SK-N-SH (cell line): Measurements from ENCODE around the gene AKR1C4. TPM values are rescaled to one million over a fixed set of nuclear protein-coding genes. Genes with fewer than 3 reads are reported as not detected.

Source experiments
- CTCF ChIA-PET: fragments of 300-600, 350-600 bp; formaldehyde crosslinking; extraction: SDS; loops from one replicate; lab custom pipeline; 2021; lab: Yijun Ruan, JAX
- POLR2A ChIA-PET: fragments of 350-600 bp; sonication (Branson Sonifier 250); formaldehyde crosslinking; extraction: SDS; loops from one replicate; lab custom pipeline; 2020; ENCODE audit warnings: antibody characterized with exemption, inconsistent platforms; lab: Yijun Ruan, JAX
- DNase-seq: peaks from one replicate; pipeline ENCODE4 v3.0.0; 2012
- H2AFZ ChIP-seq: fragments of 200-600 bp; sonication (generic); 2 replicates; pipeline ENCODE4 v1.8.1; 2016; ENCODE audit warnings: antibody characterized with exemption, mild to moderate bottlenecking, low read depth
- H3F3A ChIP-seq: fragments of 200-600 bp; sonication (generic); replicated peaks from 2 replicates; pipeline ENCODE3; 2016; ENCODE audit warnings: antibody characterized with exemption, mild to moderate bottlenecking; ENCODE audit not compliant: insufficient read depth
- H3K27ac ChIP-seq, 2 experiments: fragments of 200-500 bp in 1 of 2; fragments of 200-600 bp in 1 of 2; sonication (Bioruptor generic) in 1 of 2; sonication (generic), shearing (Covaris generic) in 1 of 2; 2 replicates each; pipeline versions ENCODE4 v1.5.1 to v1.6.1; 2014 to 2016; ENCODE audit warnings: low read depth in 2 of 2, inconsistent platforms in 1 of 2, low read length in 1 of 2, mild to moderate bottlenecking in 1 of 2, mixed read lengths in 1 of 2
- H3K27me3 ChIP-seq: fragments of 200-600 bp; sonication (generic), shearing (Covaris generic); 2 replicates; pipeline ENCODE4 v1.6.1; 2016; ENCODE audit warnings: mixed run types; ENCODE audit not compliant: insufficient read depth
- H3K36me3 ChIP-seq, 2 experiments: fragments of 200-500 bp in 1 of 2; fragments of 200-600 bp in 1 of 2; sonication (Bioruptor generic) in 1 of 2; sonication (generic) in 1 of 2; replicated peaks in 1 of 2; 2 replicates each; pipeline versions ENCODE3 to v1.5.1; 2014 to 2016; ENCODE audit warnings: low read length in 1 of 2, mild to moderate bottlenecking in 1 of 2; ENCODE audit not compliant: insufficient read depth in 2 of 2, control insufficient read depth in 1 of 2
- H3K4me1 ChIP-seq, 2 experiments: fragments of 200-500 bp in 1 of 2; fragments of 200-600 bp in 1 of 2; sonication (Bioruptor generic) in 1 of 2; sonication (generic), shearing (Covaris generic) in 1 of 2; 2 replicates each; pipeline versions ENCODE4 v1.5.1 to v1.6.1; 2014 to 2016; ENCODE audit warnings: low read depth in 1 of 2, low read length in 1 of 2, mixed run types in 1 of 2; ENCODE audit not compliant: insufficient read depth in 2 of 2, control insufficient read depth in 1 of 2
- H3K4me2 ChIP-seq: fragments of 200-600 bp; sonication (generic), shearing (Covaris generic); 2 replicates; pipeline ENCODE4 v1.6.1; 2017; ENCODE audit warnings: mixed run types
- H3K4me3 ChIP-seq, 2 experiments: fragments of 200-500 bp in 1 of 2; fragments of 200-600 bp in 1 of 2; sonication (Bioruptor generic) in 1 of 2; sonication (generic), shearing (Covaris generic) in 1 of 2; 2 replicates each; pipeline versions ENCODE4 v1.5.1 to v1.8.1; 2014 to 2016; ENCODE audit warnings: low read depth in 2 of 2, inconsistent platforms in 1 of 2, low read length in 1 of 2, mild to moderate bottlenecking in 1 of 2, mixed read lengths in 1 of 2, moderate library complexity in 1 of 2
- H3K79me2 ChIP-seq: fragments of 200-600 bp; sonication (generic); 2 replicates; pipeline ENCODE4 v1.8.1; 2017; ENCODE audit warnings: mild to moderate bottlenecking; ENCODE audit not compliant: insufficient read depth
- H3K9ac ChIP-seq: fragments of 200-600 bp; sonication (generic); 2 replicates; pipeline ENCODE4 v1.6.1; 2017; ENCODE audit warnings: mixed run types
- H3K9me2 ChIP-seq: fragments of 200-600 bp; sonication (generic); 2 replicates; pipeline ENCODE4 v1.6.1; 2017; ENCODE audit warnings: mixed run types
- H3K9me3 ChIP-seq: fragments of 200-600 bp; sonication (generic); 2 replicates; pipeline ENCODE4 v1.6.1; 2017; ENCODE audit warnings: mixed run types, mild to moderate bottlenecking, moderate library complexity
- H4K20me1 ChIP-seq: fragments of 200-600 bp; sonication (generic); 2 replicates; pipeline ENCODE4 v1.6.1; 2017; ENCODE audit warnings: mild to moderate bottlenecking, mixed run types; ENCODE audit not compliant: insufficient read depth
- MXI1 ChIP-seq: IDR thresholded peaks from 2 replicates; pipeline ENCODE4 v1.6.1; 2012; ENCODE audit warnings: mild to moderate bottlenecking, low read depth, low read length, improper control_type of control experiment
- PBX3 ChIP-seq: IDR thresholded peaks from 2 replicates; pipeline ENCODE4; 2012
- POLR2AphosphoS5 ChIP-seq: IDR thresholded peaks from 2 replicates; pipeline ENCODE4 v1.6.1; 2012; ENCODE audit warnings: low read depth, low read length
- RAD21 ChIP-seq: IDR thresholded peaks from 2 replicates; pipeline ENCODE4 v1.6.1; 2012; ENCODE audit warnings: mild to moderate bottlenecking, low read length
- ZBTB33 ChIP-seq: IDR thresholded peaks from 2 replicates; pipeline ENCODE4 v1.4.0; 2012; ENCODE audit warnings: low read depth, borderline replicate concordance
- WGBS: methylation state at CpG from one replicate; pipeline ENCODE4 v1.1.6; 2017; ENCODE audit warnings: low lambda C conversion rate; 5-methylcytosine and 5-hydroxymethylcytosine counted together
- polyA plus RNA-seq, 3 experiments: library from polyadenylated mRNA; depleted of rRNA; stranded (reverse); fragments of >200 nt; gene quantifications; 2 replicates each; pipeline ENCODE4 v1.2.3, GENCODE V29; 2012
- TF ChIP-seq, protein P1 (sequence below): fragments of 200-600 bp; sonication (generic); IDR thresholded peaks from 2 replicates; pipeline ENCODE4 v1.6.1; 2017; ENCODE audit warnings: antibody characterized with exemption, mild to moderate bottlenecking, moderate library complexity
- TF ChIP-seq, protein P2 (sequence below): IDR thresholded peaks from 2 replicates; pipeline ENCODE4 v1.6.1; 2012; ENCODE audit warnings: mild to moderate bottlenecking, low read depth, low read length, moderate library complexity

AKR1C4 gene
- polyA plus RNA-seq, 1 of the 3 experiments (the other 2 are of a cell fraction) = not detected

- no peaks in the 10 kb centered on the region for H3K27me3 ChIP-seq
- WGBS = 29% methylated on average over 3 of the region's 3 CpGs
- H3K4me2 ChIP-seq = no peak overlapping the region
- H3K9ac ChIP-seq = no peak overlapping the region
- H3K79me2 ChIP-seq = no peaks in the 10 kb centered on the region
- H3K27ac ChIP-seq = no peak overlapping the region
- POLR2A ChIA-PET = no interaction called here
- TF ChIP-seq, protein P1, sequence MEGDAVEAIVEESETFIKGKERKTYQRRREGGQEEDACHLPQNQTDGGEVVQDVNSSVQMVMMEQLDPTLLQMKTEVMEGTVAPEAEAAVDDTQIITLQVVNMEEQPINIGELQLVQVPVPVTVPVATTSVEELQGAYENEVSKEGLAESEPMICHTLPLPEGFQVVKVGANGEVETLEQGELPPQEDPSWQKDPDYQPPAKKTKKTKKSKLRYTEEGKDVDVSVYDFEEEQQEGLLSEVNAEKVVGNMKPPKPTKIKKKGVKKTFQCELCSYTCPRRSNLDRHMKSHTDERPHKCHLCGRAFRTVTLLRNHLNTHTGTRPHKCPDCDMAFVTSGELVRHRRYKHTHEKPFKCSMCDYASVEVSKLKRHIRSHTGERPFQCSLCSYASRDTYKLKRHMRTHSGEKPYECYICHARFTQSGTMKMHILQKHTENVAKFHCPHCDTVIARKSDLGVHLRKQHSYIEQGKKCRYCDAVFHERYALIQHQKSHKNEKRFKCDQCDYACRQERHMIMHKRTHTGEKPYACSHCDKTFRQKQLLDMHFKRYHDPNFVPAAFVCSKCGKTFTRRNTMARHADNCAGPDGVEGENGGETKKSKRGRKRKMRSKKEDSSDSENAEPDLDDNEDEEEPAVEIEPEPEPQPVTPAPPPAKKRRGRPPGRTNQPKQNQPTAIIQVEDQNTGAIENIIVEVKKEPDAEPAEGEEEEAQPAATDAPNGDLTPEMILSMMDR = no peak
- no peak for TF ChIP-seq MXI1
- TF ChIP-seq POLR2AphosphoS5 = no peak
- no peak for TF ChIP-seq ZBTB33
- no peak for TF ChIP-seq RAD21
- no peak for TF ChIP-seq PBX3
- TF ChIP-seq, protein P2, sequence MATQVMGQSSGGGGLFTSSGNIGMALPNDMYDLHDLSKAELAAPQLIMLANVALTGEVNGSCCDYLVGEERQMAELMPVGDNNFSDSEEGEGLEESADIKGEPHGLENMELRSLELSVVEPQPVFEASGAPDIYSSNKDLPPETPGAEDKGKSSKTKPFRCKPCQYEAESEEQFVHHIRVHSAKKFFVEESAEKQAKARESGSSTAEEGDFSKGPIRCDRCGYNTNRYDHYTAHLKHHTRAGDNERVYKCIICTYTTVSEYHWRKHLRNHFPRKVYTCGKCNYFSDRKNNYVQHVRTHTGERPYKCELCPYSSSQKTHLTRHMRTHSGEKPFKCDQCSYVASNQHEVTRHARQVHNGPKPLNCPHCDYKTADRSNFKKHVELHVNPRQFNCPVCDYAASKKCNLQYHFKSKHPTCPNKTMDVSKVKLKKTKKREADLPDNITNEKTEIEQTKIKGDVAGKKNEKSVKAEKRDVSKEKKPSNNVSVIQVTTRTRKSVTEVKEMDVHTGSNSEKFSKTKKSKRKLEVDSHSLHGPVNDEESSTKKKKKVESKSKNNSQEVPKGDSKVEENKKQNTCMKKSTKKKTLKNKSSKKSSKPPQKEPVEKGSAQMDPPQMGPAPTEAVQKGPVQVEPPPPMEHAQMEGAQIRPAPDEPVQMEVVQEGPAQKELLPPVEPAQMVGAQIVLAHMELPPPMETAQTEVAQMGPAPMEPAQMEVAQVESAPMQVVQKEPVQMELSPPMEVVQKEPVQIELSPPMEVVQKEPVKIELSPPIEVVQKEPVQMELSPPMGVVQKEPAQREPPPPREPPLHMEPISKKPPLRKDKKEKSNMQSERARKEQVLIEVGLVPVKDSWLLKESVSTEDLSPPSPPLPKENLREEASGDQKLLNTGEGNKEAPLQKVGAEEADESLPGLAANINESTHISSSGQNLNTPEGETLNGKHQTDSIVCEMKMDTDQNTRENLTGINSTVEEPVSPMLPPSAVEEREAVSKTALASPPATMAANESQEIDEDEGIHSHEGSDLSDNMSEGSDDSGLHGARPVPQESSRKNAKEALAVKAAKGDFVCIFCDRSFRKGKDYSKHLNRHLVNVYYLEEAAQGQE = no peak
- H3K9me2 ChIP-seq = no peaks in the 10 kb centered on the region
- H3K36me3 ChIP-seq = no peaks in the 10 kb centered on the region
- H4K20me1 ChIP-seq = no peaks in the 10 kb centered on the region
- H3K4me3 ChIP-seq = no peak overlapping the region
- no peaks in the 10 kb centered on the region for H3K9me3 ChIP-seq
- CTCF ChIA-PET = no interaction called here
- no peak overlapping the region for H2AFZ ChIP-seq
- H3F3A ChIP-seq = no peaks in the 10 kb centered on the region
- no peaks in the 10 kb centered on the region for H3K4me1 ChIP-seq
- DNase-seq = no peak
These were observed 2.2 kb upstream of the AKR1C4 start for GRCh38 chr10:5194431-5194830.
